ENCODE measurements around the gene ERO1B. TPM values are rescaled to one million over a fixed set of nuclear protein-coding genes. Genes with fewer than 3 reads are reported as not detected.

Gene ERO1B
- total and polyA plus RNA-seq, 2 of the 4 experiments (the other 2 are of a cell fraction): 0.54 to 0.60 TPM

- TF ChIP-seq USF2 (IDR thresholded peaks at IDR 0.05; ENCODE audit: low read depth, low read length): no peak
Measured at GRCh38 chr1:236322566-236323409, 41.0 kb upstream of the ERO1B start (continued).

GRCh38 chr1:236321101-236321500, 39.3 kb upstream of the ERO1B start:
- no peak overlapping the region for H4K8ac ChIP-seq (ENCODE audit: low read depth in 2 of 2, low read length in 2 of 2)
- intact Hi-C loops (cut with micrococcal nuclease) (no loop called here), in situ Hi-C loops (cut with MboI; ENCODE audit: low sequenced_read_pairs) (no loop called here), dilution Hi-C loops (cut with HindIII; ENCODE audit: low sequenced_read_pairs, unreplicated experiment) (no loop called here)
- H3K4me3 ChIP-seq (ENCODE audit: insufficient read depth, low read depth, low read length): no peak overlapping the region
- H3K27ac ChIP-seq (ENCODE audit: insufficient read depth, low read length): no peak overlapping the region
- ATAC-seq (ENCODE audit: low read depth): no peak
- no peak overlapping the region for H3K23ac ChIP-seq (ENCODE audit: low read depth, low read length)
- H4K91ac ChIP-seq (ENCODE audit: insufficient read depth, low read depth, low read length): no peak overlapping the region
- H3K36me3 ChIP-seq (ENCODE audit: control insufficient read depth, insufficient read depth, low read length): no peaks in the 10 kb centered on the region
- no peak overlapping the region for H3K4me2 ChIP-seq (ENCODE audit: low read depth, low read length)
- H3K18ac ChIP-seq (ENCODE audit: low read depth, low read length): no peak overlapping the region
- no peak overlapping the region for H2BK20ac ChIP-seq (ENCODE audit: low read depth, low read length)
- H3K79me1 ChIP-seq (ENCODE audit: low read depth in 1 of 2, low read length in 2 of 2): no peaks in the 10 kb centered on the region
- no peaks in the 10 kb centered on the region for H3K9me3 ChIP-seq (ENCODE audit: control insufficient read depth, insufficient read depth, low read length)
- DNase-seq: no peak
- CTCF ChIA-PET: no interaction called here
- no peak overlapping the region for H2BK120ac ChIP-seq (ENCODE audit: low read depth, low read length)
- H2BK5ac ChIP-seq (ENCODE audit: low read depth, low read length, poor library complexity, severe bottlenecking): no peak overlapping the region
- H2AK5ac ChIP-seq (ENCODE audit: low read depth, low read length): no peak overlapping the region
- H2AFZ ChIP-seq (replicated peaks; ENCODE audit: low read length, poor library complexity): no peak overlapping the region
- H2BK15ac ChIP-seq (ENCODE audit: low read depth, low read length): no peak overlapping the region
- H4K5ac ChIP-seq (ENCODE audit: low read depth, low read length): no peak overlapping the region
- no peak overlapping the region for H3K4ac ChIP-seq (ENCODE audit: low read depth, low read length)
- H3K9me1 ChIP-seq (ENCODE audit: insufficient read depth, low read length): no peaks in the 10 kb centered on the region
- no peaks in the 10 kb centered on the region for H3K4me1 ChIP-seq (ENCODE audit: control insufficient read depth, insufficient read depth, low read length)
- H3K14ac ChIP-seq (replicated peaks; ENCODE audit: low read depth, low read length): no peak overlapping the region
- H4K20me1 ChIP-seq (ENCODE audit: insufficient read depth, low read length): no peaks in the 10 kb centered on the region
- no TSS peak for BruUV-seq (replicated peaks)
- no CpG with 5 or more reads among the region's 5 CpGs for WGBS, 2 experiments (ENCODE audit: extremely low coverage in 2 of 2, insufficient read length in 1 of 2)
- H3K27me3 ChIP-seq (ENCODE audit: control insufficient read depth, insufficient read depth, low read length): no peaks in the 10 kb centered on the region
- H3K9ac ChIP-seq (ENCODE audit: low read depth, low read length): no peak overlapping the region
- POLR2A ChIA-PET (ENCODE audit: unreplicated experiment): no interaction called here
- H3K56ac ChIP-seq (ENCODE audit: extremely low read depth, insufficient read depth, low read length): no peak overlapping the region
- no peak overlapping the region for H2AK9ac ChIP-seq (replicated peaks; ENCODE audit: low read depth, low read length, poor library complexity)
- TF ChIP-seq POLR2A (IDR thresholded peaks at IDR 0.05; ENCODE audit: low read depth, low read length) (no peak), MAFK (IDR thresholded peaks at IDR 0.05; ENCODE audit: low read depth, low read length) (no peak), FOS (IDR thresholded peaks at IDR 0.05; ENCODE audit: low read depth, low read length) (no peak), USF2 (IDR thresholded peaks at IDR 0.05; ENCODE audit: low read depth, low read length) (no peak), MXI1 (IDR thresholded peaks at IDR 0.05; ENCODE audit: borderline replicate concordance, low read depth, low read length) (no peak), MAZ (IDR thresholded peaks at IDR 0.05; ENCODE audit: borderline replicate concordance, low read depth, low read length) (no peak), BHLHE40 (IDR thresholded peaks at IDR 0.05; ENCODE audit: low read depth, low read length) (no peak), RFX5 (IDR thresholded peaks at IDR 0.05; ENCODE audit: low read depth, low read length) (no peak), CTCF (conservative IDR thresholded peaks at IDR 0.05; ENCODE audit: low read depth, low read length) (no peak), ELK1 (IDR thresholded peaks at IDR 0.05; ENCODE audit: borderline replicate concordance, low read depth, low read length) (no peak), NFE2L2 (IDR thresholded peaks at IDR 0.05; ENCODE audit: low read depth, low read length) (no peak)
